Colonic mucosa (tissue), 4 donors: ENCODE data around the gene OSM. TPM values are rescaled to one million over a fixed set of nuclear protein-coding genes. Genes with fewer than 3 reads are reported as not detected.

Experiments used
- DNase-seq: peaks from one replicate; pipeline ENCODE4 v3.0.0-alpha.2; 2020
- H3K27ac ChIP-seq: fragments of 200-600 bp; one replicate; pipeline ENCODE4 v1.8.0; 2021
- H3K27me3 ChIP-seq: fragments of 200-600 bp; one replicate; pipeline ENCODE4 v1.8.0; 2021
- H3K36me3 ChIP-seq: fragments of 200-600 bp; one replicate; pipeline ENCODE4 v1.8.0; 2021
- H3K4me1 ChIP-seq: fragments of 200-600 bp; one replicate; pipeline ENCODE4 v1.8.0; 2021; ENCODE audit warnings: mild to moderate bottlenecking
- H3K4me3 ChIP-seq: fragments of 200-600 bp; one replicate; pipeline ENCODE4 v1.8.0; 2021
- H3K9ac ChIP-seq, 2 donors: one replicate each; pipeline ENCODE4 v1.7.0; 2013; ENCODE audit warnings: control low read depth in 2 of 2, low read depth in 2 of 2, low read length in 2 of 2
- H3K9me3 ChIP-seq: fragments of 200-600 bp; one replicate; pipeline ENCODE4 v1.8.0; 2021
- intact Hi-C: fragments of 100-400 bp; cut with DNase I; formaldehyde crosslinking; loops from one replicate; pipeline ENCODE4 v1.14.1; 2022
- total RNA-seq, 2 donors: library from RNA; stranded (reverse); fragmentation: NEBNext Ultra II Directional in 1 of 2; extraction: Animal tissue kit (Norgen Biotek cat#: 25700) in 1 of 2; gene quantifications; one replicate each; pipeline ENCODE4 v1.2.1, GENCODE V29; 2021
- TF ChIP-seq, protein P1 (sequence below): fragments of 200-600 bp; IDR thresholded peaks from one replicate; pipeline ENCODE4 v1.8.0; 2022; ENCODE audit warnings: antibody characterized with exemption, mild to moderate bottlenecking
- donor health status: healthy.
- donor health status: DM: no; HTN: no; CAD: no.
- donor health status: DM: no; HTN: no; CAD: no.

OSM gene
- total RNA-seq, 2 donors from 2014 or later, result 0.21 to 0.44 TPM

GRCh38 chr22:30247974-30248373, 18.7 kb downstream of the OSM start:
- Histone ChIP-seq H3K27ac (peak overlapping the region; percentile 82), H3K4me3 (no peak overlapping the region), H3K27me3 (peaks cover 6% of the 10 kb centered on the region), H3K9me3 (no peaks in the 10 kb centered on the region), H3K9ac (peak overlapping the region in 1 of 2 donors; percentile 78), H3K4me1 (peaks cover 19% of the 10 kb centered on the region), H3K36me3 (no peaks in the 10 kb centered on the region)
- intact Hi-C loops, result no loop called here
- peak; percentile 52 for DNase-seq
- TF ChIP-seq, protein P1, sequence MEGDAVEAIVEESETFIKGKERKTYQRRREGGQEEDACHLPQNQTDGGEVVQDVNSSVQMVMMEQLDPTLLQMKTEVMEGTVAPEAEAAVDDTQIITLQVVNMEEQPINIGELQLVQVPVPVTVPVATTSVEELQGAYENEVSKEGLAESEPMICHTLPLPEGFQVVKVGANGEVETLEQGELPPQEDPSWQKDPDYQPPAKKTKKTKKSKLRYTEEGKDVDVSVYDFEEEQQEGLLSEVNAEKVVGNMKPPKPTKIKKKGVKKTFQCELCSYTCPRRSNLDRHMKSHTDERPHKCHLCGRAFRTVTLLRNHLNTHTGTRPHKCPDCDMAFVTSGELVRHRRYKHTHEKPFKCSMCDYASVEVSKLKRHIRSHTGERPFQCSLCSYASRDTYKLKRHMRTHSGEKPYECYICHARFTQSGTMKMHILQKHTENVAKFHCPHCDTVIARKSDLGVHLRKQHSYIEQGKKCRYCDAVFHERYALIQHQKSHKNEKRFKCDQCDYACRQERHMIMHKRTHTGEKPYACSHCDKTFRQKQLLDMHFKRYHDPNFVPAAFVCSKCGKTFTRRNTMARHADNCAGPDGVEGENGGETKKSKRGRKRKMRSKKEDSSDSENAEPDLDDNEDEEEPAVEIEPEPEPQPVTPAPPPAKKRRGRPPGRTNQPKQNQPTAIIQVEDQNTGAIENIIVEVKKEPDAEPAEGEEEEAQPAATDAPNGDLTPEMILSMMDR, result no peak

- intact Hi-C loops, result no loop called here
- DNase-seq, result peak; percentile 39
- H3K4me1 ChIP-seq, result peaks cover 15% of the 10 kb centered on the region
- H3K27ac ChIP-seq, result peak overlapping the region; percentile 82
- TF ChIP-seq, protein P1, result no peak
- H3K9ac ChIP-seq, result peak overlapping the region in 1 of 2 donors; percentile 78
- H3K36me3 ChIP-seq, result no peaks in the 10 kb centered on the region
- H3K4me3 ChIP-seq, result peak overlapping the region; percentile 61
- peaks cover 6% of the 10 kb centered on the region for H3K27me3 ChIP-seq
- H3K9me3 ChIP-seq, result no peaks in the 10 kb centered on the region
These were observed 19.1 kb downstream of the OSM start for GRCh38 chr22:30247561-30247960.

- no peaks in the 10 kb centered on the region for H3K9me3 ChIP-seq
- peak; percentile 87 for DNase-seq
- H3K4me3 ChIP-seq, result peak overlapping the region; percentile 61
- peak overlapping the region; percentile 52 to 78 for H3K9ac ChIP-seq
- H3K27ac ChIP-seq, result peak overlapping the region; percentile 82
- TF ChIP-seq, protein P1, result no peak
- intact Hi-C loops, result no loop called here
- H3K4me1 ChIP-seq, result peaks cover 13% of the 10 kb centered on the region
- H3K36me3 ChIP-seq, result no peaks in the 10 kb centered on the region
- H3K27me3 ChIP-seq, result peaks cover 6% of the 10 kb centered on the region
These were observed 19.8 kb downstream of the OSM start for GRCh38 chr22:30246814-30247376.

DNA sequence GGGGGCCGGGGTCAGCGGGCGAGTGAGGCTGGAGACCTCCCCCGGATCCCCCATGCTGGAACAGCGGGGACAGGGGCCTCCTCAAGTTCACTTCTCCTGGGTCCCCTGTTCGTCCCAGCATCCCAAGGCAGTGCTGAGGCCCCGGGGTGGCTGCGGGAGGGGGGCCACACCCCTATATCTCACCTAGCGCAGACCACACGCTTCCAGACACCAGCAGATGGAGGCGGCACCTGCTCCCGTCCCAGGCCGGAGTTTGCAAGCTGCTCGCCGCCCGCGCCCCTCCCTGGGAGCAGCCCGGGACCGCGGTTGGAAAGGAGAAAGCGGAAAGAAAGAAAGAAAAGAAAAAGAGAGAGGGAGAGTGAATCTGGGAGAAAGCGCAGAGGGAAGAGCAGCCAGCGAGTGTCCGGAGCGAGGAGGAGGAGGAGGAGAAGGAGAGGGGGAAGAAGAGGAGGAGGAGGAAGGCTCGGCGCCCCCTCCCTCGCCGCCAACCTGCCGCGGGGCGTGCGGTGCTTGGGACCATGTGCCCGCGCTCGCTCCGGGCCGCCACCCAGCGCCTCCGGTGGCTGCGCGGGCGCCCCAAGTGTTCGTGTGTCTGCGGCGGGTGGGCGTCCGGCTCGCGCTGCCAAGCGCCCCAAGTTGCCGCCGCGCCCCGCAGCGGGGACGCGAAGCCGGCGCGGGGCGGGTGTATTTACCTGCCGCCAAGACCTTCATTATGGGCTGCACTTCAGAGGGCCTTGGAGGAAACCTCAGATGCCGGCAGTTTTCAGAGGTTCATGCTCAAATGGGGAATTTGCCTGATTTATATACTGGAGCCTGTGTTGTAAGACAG, 20.5 kb downstream of the OSM start, which contains the start of gene LIF:
Gene LIF, minus strand, starts transcription at position 775 of the 829 bp plus-strand sequence. Its CDS starts 64 bp downstream, at position 711.
- intact Hi-C loops, result no loop called here
- Histone ChIP-seq H3K36me3 (no peaks in the 10 kb centered on the region), H3K27ac (peak within 1 kb of the TSS; percentile 82), H3K9ac (peak within 1 kb of the TSS; percentile 61 to 78), H3K4me1 (peaks cover 13% of the 10 kb centered on the region), H3K4me3 (peak within 1 kb of the TSS; percentile 61), H3K9me3 (no peaks in the 10 kb centered on the region), H3K27me3 (peaks cover 6% of the 10 kb centered on the region)
- DNase-seq, result peak; percentile 42
- TF ChIP-seq, protein P1, result no peak

DNA sequence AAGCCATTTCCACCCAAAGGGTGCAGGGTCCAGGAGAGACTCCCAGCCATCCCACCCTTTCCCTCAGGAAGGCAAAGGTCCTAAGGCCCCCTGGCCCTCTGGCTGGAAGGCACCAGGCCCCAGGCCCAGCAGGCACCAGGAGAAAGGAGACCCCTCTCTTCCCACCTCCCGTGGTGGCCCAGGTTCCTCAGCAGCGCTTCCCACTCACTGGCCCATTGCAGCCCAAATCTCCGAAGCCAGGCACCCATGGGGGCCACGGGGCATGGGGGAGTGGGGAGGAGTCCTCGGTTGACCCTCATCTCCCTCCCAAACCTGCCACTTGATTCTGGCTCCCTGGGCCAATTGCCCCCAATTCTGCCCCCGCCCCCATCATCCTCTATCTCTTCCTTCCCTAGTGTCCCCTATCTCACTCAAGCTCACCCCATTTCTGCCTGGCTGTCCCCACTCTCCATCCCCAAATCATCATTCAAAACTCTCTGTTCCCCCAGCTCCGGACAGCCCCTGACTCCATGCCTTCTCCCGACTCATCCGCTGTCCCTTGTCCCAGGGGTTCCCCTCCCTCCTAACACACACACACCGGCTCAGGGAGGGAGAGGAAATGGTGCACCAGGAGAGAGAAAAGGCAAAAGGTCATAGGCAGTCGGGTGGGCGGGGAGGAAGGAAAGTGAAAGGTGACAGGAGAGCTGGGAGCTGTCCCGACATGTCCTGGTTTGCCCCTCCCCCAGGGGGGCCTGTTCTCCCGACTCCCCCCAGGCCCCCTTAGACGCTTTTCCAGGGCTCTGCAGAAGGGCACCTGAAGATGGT, 21.3 kb downstream of the OSM start:
- peaks cover 6% of the 10 kb centered on the region for H3K27me3 ChIP-seq
- intact Hi-C loops, result no loop called here
- DNase-seq, result peak; percentile 79
- no peaks in the 10 kb centered on the region for H3K9me3 ChIP-seq
- H3K4me1 ChIP-seq, result peaks cover 13% of the 10 kb centered on the region
- H3K27ac ChIP-seq, result peak overlapping the region; percentile 82
- H3K4me3 ChIP-seq, result peak overlapping the region; percentile 61
- peak overlapping the region; percentile 61 to 78 for H3K9ac ChIP-seq
- H3K36me3 ChIP-seq, result no peaks in the 10 kb centered on the region
- TF ChIP-seq, protein P1, result no peak
